WI38 (cell line): ENCODE data around the gene MAPKAP1.
A peak's percentile ranks its signal among the peaks of the same experiment; 100 is the strongest.

Source experiments
- H3K4me3 ChIP-seq: 2 replicates; pipeline ENCODE4 v1.5.1; 2011; ENCODE audit warnings: low read depth, mild to moderate bottlenecking, control low read depth, low read length
- CTCF ChIP-seq: IDR thresholded peaks from 2 replicates; pipeline ENCODE4 v1.5.1; 2012; ENCODE audit warnings: low read depth, mild to moderate bottlenecking, control low read depth, low read length

Gene MAPKAP1

GRCh38 chr9:125706651-125707471, at the start of gene MAPKAP1:
Gene MAPKAP1, minus strand, starts transcription at chr9:125707208. Its CDS starts 34,634 bp downstream, at chr9:125672574.
- H3K4me3 ChIP-seq = peak within 1 kb of the TSS; percentile 94
- TF ChIP-seq CTCF = no peak

- no peak overlapping the region for H3K4me3 ChIP-seq
- no peak for TF ChIP-seq CTCF
Observed at GRCh38 chr9:125756518-125756917, 49.5 kb upstream of the MAPKAP1 start.

GRCh38 chr9:125755340-125755739, 48.3 kb upstream of the MAPKAP1 start:
- TF ChIP-seq CTCF = no peak
- H3K4me3 ChIP-seq = no peak overlapping the region

- no peak for TF ChIP-seq CTCF
- no peak overlapping the region for H3K4me3 ChIP-seq
Observed at GRCh38 chr9:125754096-125754495, 47.1 kb upstream of the MAPKAP1 start.

GRCh38 chr9:125752070-125752628, 45.1 kb upstream of the MAPKAP1 start:
- no peak for TF ChIP-seq CTCF
- H3K4me3 ChIP-seq = no peak overlapping the region

- peak overlapping the region; percentile 27; the same call in 1 of the 2 replicates for H3K4me3 ChIP-seq
- no peak for TF ChIP-seq CTCF
Observed at GRCh38 chr9:125750627-125751011, 43.6 kb upstream of the MAPKAP1 start.

- no peak for TF ChIP-seq CTCF
Observed at GRCh38 chr9:125749951-125750626, 43.1 kb upstream of the MAPKAP1 start.

More at GRCh38 chr9:125749951-125750626, 43.1 kb upstream of the MAPKAP1 start:
- H3K4me3 ChIP-seq = peak overlapping the region; percentile 27; the same call in 1 of the 2 replicates
